H4 (cell line): Measurements from ENCODE around the gene PRKCZ. TPM values are rescaled to one million over a fixed set of nuclear protein-coding genes. Genes with fewer than 3 reads are reported as not detected.
A peak's percentile ranks its signal among the peaks of the same experiment; 100 is the strongest.

ENCODE experiments used
- DNase-seq: peaks from one replicate; pipeline ENCODE4 v3.0.0-alpha.2; 2015; ENCODE audit warnings: low spot score
- total RNA-seq: library from RNA; depleted of rRNA; stranded (reverse); fragments of >200 nt; shearing (Covaris generic); gene quantifications from 2 replicates; pipeline ENCODE4 v1.2.3, GENCODE V29; 2014

The PRKCZ gene
- total RNA-seq, 1 experiment from 2014 or later: 11.4 TPM

DNA sequence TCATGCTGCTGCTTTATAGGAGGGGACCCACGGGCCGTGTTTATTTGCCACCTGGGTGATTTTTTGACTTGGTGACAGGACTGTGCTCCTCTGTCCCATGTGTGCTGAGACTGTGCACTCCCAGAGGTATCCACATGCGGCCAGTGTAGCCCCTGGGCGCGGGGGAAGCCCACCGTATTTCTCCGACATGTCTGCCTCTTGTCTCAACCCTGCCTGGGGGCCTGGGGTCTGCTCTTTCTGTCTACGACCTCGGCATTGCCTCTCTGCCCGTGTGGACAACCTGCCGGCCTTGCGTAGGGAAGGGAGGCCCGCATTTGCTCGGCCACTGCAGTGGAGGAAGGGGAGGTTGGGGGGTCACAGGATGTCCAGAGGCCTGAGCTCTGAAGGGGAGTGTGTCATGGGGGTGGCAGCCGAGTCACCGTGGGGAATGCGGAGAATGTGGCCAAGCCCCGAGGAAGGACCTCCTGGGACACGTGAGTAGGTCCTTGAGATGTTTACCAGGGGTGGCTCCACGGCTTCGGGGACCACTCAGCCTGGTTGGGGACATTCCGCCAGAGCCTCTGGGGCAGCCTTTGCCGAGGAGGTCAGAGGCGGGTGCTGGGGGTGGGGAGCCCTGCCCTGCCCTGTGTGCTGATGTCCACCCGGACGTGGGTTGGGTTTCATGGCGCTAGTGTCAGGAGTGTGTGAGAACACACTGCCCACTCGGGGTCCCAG lies 11.0 kb downstream of the PRKCZ start:
- DNase-seq: no peak

DNA sequence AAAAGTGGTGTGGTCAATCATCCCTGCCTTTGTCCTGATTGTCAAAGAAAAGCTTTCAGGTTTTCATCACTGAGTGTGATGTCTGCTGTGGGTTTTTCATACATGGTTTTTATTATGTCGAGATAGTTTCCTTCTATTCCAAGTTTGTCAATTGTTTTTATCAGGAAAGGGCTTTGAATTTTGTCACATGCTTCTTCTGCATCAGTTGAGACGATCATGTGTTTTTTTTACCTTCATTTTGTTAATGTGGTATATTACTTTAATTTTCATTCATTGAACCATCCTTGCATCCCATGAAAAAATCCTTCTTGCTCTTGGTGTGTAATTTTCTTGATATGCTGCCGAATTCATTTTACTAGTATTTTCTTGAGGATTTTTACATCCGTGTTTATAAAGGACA lies 15.5 kb downstream of the PRKCZ start:
- no peak for DNase-seq

DNA sequence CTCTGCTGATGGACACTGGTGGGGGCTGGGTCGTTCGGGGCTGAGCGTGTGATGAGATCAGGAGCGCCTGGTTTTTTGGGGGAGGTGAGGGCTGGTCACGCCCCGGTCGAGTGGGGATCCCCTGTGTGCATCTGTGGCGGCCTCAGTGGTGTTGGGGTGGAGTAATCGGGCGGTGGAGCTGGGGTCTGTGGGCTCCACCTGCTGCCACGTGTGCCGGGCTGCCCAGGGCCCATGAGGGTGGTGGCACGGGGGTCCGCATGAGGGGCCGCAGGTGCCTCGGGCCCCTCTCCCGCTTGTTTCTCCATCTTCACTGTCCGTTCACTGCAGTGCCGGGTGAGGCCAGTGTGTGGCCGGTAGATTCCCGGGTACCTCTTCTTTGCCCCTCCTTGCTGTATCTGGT lies 17.2 kb downstream of the PRKCZ start:
- no peak for DNase-seq

DNA sequence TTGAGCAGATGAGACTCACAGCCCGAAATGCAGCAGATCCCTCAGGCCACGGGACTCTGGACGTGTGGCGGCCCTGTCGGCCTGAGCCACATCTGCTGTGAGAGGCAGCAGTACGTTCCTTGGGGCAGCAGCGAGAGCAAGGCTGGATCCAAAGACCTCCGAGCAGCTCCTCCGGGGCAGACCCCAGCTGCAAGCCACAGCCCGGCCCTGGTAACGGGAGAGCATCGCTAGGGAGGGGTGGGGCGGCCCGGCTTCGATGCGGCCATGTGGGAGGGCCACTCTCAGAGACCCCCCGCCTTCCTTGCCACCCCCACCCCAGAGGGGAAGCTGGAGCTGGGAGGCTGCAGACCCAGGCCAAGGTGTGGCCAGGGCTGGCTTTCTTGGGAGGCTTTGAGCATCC lies 17.8 kb downstream of the PRKCZ start:
- no peak for DNase-seq

DNA sequence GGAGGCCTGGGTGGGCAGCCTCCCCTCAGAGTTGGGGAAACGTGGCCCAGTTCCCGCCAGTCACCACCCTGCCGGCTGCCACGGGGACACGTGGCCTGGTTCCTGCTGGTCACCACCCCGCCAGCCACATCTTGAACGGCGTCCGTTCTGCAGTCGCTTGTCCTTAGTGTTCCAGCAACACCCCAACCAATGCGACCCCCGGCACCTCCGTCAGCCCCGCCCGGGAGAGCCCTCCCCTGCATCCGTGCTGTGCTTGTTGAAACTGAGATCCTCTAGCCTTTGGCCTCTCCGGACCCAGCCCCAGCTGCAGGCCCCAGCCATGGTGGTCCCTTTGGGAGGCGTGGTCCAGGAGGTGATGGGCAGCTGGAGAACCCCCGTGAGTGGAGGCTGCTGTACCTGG lies 18.7 kb downstream of the PRKCZ start:
- DNase-seq: no peak

DNA sequence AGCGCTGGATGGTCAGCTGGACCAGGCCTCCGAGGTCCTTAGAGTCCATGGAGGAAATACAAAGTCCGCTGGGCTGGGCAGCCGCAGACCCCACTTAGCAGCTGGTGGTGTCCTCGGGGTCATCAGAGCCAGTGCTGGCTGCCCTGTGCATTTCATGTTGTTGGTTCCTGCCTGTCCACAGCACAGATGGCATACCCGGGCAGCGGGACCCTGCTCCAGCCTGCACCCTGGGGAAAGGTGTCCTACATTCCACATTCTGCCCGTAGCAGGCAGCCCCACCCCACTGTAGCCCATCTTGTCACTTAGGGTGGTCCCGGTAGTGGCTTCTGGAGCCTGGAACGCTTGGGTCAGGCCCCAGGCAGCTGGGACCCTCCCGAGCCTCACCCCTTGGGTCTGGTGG lies 19.8 kb downstream of the PRKCZ start:
- DNase-seq: no peak

DNA sequence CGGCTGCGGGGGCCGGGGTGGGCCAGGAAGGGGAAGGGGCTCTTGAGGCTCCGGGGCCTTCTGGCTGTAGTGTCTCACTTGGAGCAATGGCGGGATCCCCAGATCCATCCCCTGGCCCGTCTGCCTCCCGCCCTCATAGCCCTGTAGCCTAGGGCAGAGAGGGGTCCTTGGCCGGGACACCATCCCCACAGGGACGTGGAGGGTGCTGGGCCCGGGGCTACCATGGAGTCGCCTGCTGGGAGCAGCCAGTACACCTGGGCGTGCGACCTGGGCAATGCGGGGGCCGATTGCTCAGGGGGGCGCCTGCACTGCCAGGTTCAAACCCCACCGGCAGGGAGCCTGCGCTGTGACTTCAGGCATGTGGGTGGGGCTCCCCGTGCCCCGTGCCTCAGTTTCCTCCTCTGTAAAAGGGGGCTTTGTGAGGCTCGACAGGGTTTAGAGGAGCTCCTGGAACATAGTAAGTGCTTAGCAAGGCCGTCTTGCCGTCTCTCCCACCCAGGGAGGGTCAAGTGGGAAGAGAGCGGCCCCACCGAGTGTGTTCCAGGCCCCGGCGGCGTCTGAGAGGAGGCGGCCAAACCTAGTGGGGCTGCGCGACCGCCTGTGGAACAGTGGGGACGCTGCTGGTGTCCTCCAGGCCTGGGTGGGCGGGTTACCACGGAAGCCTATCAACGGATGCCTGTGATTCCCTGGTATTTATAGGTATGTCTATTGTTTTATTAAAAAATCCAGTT lies 20.8 kb downstream of the PRKCZ start:
- no peak for DNase-seq

DNA sequence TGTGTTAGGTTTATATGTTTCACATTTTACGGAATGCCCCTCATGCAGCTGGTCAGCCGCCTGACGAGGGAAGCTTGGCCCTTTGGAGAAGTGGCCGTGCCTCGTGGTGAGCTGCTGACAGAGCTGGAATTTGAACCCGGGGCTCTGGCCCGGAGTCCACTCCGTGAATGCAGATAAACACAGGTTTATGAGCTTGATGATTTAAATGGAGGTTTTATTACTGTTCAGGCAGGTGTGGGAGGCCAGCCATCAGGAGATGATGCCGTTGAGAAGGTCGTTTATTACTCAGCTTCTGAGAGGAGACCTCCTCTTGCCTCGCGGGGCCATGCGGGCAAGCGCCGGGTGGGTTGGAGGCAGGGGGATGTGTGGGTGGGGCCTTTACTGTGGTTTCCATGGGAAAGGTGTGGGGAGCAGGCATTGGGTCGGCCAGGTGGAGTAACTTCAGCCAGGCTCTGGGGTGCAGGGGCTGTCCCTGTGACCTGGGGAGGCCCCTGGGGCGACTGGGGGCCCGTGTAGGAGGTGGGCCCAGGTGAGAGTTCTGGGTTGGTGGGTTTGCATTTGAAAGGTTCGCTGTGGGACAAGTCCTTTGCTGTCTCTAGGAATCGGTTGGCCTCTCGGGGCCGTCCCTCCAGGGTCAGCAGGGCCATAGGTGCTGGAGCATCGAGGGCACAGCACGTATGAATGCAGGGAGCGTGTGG lies 22.0 kb downstream of the PRKCZ start:
- no peak for DNase-seq

DNA sequence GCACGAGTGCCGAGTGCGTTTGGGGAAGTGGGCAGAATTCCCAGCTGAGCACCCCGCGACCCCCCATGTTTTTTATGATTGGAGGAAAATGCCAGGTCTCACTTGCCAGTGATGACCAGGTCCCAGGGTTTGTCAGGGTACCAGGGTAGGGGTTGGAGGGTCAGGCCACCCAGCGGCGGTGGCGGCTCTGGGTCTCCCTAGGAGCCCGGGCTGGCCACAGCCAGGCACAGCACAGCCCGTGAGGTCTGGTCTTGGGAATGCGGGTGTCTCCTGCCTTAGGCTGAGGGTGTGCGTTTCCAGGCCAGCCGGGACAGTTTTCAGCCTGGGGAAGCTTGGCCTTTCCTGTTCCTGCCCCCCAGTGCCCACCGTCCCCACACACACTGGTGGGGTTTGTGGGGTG lies 22.7 kb downstream of the PRKCZ start:
- no peak for DNase-seq

DNA sequence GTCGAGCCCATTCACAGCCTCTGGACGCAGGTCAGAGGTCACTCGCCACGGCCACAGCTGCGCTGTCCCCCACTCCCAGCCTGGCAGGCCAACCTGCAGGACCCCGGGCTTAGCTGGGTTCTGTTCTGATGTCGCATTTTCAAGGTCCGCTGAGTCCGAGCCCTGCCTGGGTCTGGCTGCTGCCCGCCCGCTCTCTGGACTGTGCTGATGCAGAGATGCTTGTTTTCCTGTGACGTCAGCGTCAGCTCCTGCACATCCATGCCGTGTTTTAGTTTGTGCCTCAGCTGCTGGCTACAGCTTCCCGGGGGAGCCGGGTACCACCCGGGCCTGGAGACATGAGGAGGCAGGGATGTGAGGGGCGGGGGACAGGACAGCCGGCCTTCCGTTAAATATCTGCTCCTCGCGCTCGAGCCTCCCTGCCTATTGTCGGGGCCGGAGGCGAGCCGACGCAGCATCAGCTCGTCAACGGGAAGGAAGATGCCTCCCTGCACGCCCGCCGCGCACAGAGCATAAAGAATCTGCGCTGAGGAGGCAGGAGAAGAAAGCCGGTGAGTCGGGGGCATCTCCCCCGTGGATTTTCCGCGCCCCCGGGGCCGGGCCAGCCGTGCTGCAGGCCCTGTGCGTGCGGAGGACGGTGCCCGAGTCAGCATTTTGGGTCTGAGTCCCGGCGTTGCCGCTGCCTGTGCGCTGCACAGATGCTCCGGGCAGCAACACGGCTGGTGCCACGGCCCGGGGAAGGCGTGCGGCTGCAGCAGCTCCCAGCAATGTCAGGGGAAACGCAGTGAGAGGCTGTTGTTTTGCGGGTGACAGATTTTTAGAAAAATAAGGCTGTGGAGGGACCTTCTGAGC lies 23.4 kb downstream of the PRKCZ start:
- peak; percentile 45 for DNase-seq

DNA sequence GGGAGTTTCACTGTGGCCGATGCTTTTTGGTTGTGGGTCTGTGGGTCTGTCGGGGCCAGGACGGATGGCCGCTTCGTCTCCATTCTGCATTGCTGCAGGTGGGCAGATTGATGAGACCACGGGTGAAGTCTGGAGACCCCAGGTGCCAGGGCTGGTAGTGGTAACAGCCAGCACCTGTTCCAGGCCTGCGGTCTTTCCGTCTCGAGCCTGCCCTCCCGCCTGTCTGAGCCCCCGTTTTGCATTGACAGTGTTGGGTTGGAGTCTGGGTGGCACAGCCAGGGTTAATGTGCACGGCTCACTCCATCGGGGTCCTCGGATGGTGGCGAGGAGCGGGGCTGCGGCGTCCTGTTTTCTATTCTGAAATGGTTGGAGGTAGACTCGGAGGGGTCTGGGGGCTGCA lies 24.2 kb downstream of the PRKCZ start:
- no peak for DNase-seq

DNA sequence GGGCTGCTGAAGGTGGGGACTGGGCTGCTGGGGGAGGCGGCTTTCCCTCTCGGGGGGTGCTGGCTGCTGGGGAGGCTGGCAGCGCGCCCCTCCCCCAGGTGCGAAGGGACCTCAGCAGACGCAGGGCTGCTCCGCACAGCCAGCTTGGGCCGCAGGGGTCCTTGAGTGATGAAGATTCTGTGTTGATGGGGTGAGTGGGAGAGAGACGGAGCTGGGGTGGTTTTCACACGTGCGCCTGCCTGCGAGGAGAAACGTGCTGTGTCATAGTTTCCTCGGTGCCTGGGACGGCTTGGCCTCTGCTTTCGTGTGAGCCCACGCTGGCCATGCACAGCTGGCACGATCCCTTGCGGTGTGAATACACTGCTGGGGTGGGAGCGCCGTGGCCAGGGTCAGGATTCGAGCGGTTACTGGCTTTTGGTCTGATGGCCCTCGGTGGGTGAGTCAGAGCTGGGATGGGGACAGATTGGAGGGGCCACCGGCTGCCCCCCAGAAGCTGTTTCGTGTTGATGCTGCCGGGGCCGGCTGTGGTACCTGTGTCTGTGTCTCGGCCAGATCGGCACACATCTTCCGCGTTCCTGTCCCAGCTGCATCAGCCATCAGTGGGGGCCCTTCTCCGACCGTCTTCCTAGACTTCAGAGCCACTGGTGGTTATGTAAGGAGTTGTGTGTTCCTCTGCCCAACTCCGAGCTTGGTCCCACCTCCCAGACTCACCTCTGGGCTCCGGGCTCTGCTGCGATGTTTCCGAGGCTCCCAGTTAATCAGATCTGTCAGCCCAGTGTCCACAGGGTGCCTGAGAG lies 24.9 kb downstream of the PRKCZ start:
- peak; percentile 43 for DNase-seq

DNA sequence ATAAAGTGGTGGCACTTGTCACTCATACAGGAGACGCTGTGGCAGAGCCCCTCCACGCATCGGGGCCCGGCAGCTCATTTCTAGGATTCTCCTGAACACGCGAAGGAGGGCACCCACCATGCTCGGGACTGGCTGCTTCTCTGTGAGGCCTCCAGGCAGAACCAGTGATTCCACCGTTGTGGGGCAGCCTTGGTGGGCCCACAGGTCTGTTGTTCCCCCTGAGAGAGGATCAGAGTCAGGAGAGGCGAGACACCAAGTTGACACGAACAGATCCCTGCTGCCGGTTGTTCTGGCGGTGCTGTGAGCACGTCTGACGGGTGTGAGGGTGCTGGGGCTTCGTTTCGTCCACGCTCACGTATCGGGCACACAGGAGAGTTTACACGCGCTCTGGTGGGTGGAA lies 26.6 kb downstream of the PRKCZ start:
- DNase-seq: no peak

DNA sequence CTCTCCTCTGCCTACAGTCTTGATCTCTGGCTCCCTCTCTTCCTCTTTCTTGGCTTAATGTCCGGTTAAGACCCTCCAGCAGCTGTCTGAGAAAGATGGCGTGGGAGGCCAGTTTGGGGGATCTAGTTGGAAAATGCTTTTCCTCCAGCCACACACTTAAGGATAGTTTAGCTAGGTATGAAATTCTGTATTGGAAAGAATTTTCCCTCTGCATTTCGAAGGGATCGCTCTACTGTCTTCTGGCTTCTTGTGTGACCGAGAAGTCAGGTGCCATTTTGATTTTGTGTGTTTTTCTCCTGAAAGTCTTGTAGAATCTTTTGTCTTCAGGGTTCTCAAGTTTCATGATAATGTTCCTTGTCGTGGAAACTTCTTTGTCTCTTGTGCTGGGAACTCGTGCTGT lies 28.0 kb downstream of the PRKCZ start:
- no peak for DNase-seq

DNA sequence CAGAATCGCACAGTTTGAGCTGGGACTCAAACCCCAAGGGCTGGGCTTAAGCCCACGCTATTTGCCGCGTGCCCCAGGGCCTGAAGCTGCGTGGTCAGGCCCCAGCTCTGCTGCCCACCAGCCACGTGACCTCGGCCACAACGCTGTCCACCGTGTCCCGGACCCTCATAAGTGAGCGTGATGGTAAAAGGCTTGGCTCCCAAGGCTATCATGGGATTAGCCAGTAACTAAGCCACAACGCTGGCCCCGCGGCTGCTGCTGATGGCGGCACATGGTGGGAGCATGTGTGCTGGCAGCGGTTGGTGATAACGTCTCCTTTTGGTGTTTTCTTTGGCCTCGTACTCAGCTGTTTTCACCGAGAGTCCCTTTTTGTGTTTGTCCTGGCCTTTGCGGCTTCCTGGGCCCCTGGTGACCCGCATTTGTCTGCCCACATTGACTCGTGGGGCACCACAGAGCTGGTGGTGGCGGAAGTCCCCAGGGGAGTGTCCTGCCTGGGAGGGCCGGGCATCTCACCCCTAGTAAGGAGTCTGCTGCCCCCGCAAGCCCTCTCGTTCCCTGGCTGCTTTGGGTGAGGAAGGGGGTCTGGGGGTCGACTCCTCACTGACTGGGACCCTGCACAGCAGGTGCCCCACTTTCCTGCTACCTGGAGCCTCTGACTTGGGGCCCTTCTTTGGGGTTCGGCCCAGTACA lies 29.3 kb downstream of the PRKCZ start:
- DNase-seq: no peak

DNA sequence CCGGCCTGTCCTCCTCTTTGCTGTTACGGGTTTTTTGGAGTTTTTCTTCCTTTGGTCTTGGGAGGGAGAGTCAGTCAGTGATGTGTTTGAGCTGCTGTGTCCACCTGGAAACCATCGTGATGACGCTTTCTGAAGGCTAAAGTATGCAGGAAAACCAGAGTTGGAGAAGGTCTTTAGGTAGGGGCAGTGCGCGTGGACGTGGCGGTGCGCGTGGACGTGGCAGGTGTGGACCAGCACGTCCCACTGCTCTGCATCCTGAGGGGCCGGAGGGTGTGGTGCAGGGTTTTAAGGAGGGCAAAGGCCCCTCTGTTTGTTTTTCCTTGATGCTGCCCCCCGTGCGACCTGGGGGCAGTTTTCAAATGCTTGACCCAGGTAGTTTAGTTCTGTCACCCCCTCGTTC lies 29.9 kb downstream of the PRKCZ start:
- no peak for DNase-seq

DNA sequence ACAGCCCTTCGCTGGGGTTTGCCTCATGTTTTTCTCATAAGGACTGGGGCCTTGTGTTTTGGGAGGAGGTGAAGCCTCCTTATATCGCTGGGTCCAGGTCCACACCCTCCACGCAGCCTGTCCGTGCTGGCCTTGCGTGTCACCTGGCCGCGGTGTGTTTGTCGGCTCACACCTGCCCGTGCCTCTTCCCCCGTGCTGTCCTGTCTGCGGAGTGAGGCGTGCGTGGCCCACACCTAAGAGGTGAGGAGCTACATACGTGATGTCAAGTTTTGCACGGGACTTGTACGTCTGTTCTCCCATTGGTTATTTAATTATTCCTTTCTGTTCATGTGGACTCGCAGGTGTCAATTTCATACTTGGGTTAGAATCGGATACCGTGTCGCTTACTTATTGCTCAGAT lies 30.7 kb downstream of the PRKCZ start:
- DNase-seq: no peak

DNA sequence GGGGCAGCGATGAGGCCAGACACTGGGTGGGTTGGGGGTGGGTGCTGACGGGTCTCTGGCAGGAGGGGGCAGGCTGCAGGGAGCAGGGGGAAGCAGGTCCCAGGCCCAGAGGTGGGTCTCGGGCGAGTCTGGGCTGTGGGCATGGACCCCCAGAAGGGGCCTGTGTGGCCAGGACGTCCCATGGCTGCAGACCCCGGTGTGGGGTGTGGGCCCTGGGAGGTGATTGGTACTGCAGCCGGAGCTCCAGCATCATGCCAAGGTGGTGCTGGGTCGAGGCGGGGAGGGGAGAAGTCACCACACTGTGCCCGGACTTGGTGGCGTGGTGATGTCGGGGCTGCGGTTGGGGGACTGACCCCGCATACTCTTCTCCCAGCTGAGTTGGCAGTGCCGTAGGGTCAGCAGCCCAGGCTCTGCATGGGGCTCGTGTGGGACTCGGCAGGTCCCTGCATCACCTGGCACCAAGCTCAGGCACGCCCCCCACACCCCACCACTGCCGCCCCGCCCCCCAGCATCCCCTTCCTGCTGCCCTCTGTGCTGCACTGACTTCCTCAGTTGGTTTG lies 31.2 kb downstream of the PRKCZ start:
- no peak for DNase-seq

DNA sequence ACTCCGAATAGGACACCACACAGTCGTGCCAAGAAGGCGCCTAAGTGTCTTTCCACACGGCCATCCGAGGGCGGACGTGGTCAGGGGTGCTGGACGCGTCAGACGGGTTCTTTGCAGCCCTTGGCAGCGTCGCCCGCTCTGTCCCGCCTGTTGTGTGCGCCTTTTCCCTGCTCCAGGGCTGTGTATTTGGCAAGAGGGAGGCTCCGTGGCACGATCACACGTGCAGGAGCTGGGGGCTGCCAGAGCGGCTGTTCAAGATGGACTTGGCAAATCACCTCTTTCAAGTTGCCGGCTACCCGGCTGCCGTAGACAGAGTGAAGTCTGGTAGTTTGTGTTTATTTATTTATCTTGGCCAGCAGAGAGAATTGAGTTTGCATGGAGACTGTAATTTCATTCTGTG lies 31.9 kb downstream of the PRKCZ start:
- DNase-seq: peak; percentile 53

DNA sequence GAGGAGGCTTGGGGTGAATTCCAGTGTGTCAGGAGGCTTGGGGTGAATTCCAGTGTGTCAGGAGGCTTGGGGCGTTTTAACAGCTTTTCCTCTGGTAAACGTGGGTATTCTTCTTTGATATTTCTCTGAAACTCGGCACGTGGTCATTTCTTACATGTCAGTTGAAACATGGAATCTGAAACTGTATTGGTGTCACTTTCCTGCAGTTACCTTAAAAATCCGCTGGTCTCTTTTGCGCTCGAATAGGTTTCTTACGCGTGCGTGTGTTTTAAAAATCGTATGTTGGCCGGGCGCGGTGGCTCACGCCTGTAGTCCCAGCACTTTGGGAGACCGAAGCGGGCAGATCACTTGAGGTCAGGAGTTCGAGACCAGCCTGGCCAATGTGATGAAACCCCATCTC lies 33.5 kb downstream of the PRKCZ start:
- no peak for DNase-seq
